HFFc6 (cell line): ENCODE measurements around the gene SCTR. TPM values are rescaled to one million over a fixed set of nuclear protein-coding genes. Genes with fewer than 3 reads are reported as not detected.

ENCODE experiments used
- DNase-seq: peaks from one replicate; pipeline ENCODE4 v3.0.0-alpha.2; 2018
- H3K27ac Mint-ChIP-seq: 2 replicates; pipeline ENCODE4 v1.8.0; 2020; ENCODE audit warnings: mild to moderate bottlenecking, mixed read lengths
- H3K27me3 Mint-ChIP-seq: 2 replicates; pipeline ENCODE4 v1.8.0; 2021; ENCODE audit warnings: mild to moderate bottlenecking, moderate library complexity, mixed read lengths; ENCODE audit not compliant: insufficient read depth
- H3K36me3 Mint-ChIP-seq: 2 replicates; pipeline ENCODE4 v1.8.0; 2021; ENCODE audit warnings: low read depth, mixed read lengths
- H3K4me1 Mint-ChIP-seq: 2 replicates; pipeline ENCODE4 v1.8.0; 2020; ENCODE audit warnings: low read depth, mixed read lengths
- H3K4me3 Mint-ChIP-seq: 2 replicates; pipeline ENCODE4 v1.8.0; 2020; ENCODE audit warnings: mild to moderate bottlenecking, moderate library complexity, mixed read lengths
- H3K9me3 Mint-ChIP-seq: 2 replicates; pipeline ENCODE4 v1.8.0; 2020; ENCODE audit warnings: mild to moderate bottlenecking, mixed read lengths
- total RNA-seq, 6 experiments: library from RNA; stranded (reverse); fragmentation: NEBNext Ultra II Directional; extraction: Animal tissue kit (Norgen Biotek cat#: 25700); gene quantifications; 2 replicates in 1 of 6; 3 replicates in 5 of 6; pipeline ENCODE4 v1.2.3, GENCODE V29; 2021
- TF ChIP-seq, protein P1 (sequence below): fragments of 200-600 bp; sonication (generic); IDR thresholded peaks from 2 replicates; pipeline ENCODE4 v1.5.0; 2021; ENCODE audit warnings: antibody characterized with exemption, mild to moderate bottlenecking

SCTR gene
- total RNA-seq, 6 experiments from 2014 or later = not detected

DNA sequence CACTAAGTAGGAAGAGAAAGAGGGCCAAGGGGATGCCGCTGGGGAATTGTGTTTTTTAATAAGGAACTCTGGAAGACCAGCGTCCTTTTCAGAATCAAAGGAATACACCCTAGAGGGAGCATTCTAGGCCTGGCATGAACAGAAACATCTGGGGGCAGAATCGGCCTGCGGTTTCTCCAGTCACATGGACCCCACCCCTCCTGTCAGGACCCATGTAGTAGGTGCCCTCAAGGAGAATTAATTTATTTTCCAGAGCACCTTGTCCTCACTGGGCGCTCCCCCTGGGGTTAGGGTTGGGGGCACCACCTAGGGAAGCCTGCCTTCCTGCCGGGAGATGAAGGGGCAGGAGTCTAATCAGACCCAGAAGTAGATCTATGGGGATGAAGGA is 48.4 kb downstream of the SCTR start:
- Mint-ChIP-seq H3K4me3 (no peak overlapping the region), H3K27ac (no peak overlapping the region), H3K36me3 (no peaks in the 10 kb centered on the region), H3K9me3 (no peaks in the 10 kb centered on the region), H3K27me3 (peaks cover 20% of the 10 kb centered on the region), H3K4me1 (no peaks in the 10 kb centered on the region)
- TF ChIP-seq, protein P1, sequence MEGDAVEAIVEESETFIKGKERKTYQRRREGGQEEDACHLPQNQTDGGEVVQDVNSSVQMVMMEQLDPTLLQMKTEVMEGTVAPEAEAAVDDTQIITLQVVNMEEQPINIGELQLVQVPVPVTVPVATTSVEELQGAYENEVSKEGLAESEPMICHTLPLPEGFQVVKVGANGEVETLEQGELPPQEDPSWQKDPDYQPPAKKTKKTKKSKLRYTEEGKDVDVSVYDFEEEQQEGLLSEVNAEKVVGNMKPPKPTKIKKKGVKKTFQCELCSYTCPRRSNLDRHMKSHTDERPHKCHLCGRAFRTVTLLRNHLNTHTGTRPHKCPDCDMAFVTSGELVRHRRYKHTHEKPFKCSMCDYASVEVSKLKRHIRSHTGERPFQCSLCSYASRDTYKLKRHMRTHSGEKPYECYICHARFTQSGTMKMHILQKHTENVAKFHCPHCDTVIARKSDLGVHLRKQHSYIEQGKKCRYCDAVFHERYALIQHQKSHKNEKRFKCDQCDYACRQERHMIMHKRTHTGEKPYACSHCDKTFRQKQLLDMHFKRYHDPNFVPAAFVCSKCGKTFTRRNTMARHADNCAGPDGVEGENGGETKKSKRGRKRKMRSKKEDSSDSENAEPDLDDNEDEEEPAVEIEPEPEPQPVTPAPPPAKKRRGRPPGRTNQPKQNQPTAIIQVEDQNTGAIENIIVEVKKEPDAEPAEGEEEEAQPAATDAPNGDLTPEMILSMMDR = no peak
- DNase-seq = no peak

- H3K27ac Mint-ChIP-seq = no peak overlapping the region
These were observed 48.9 kb downstream of the SCTR start for GRCh38 chr2:119475225-119475856.

GRCh38 chr2:119474371-119475224 is 49.7 kb downstream of the SCTR start:
- H3K4me1 Mint-ChIP-seq = no peaks in the 10 kb centered on the region
- H3K9me3 Mint-ChIP-seq = no peaks in the 10 kb centered on the region
- no peaks in the 10 kb centered on the region for H3K36me3 Mint-ChIP-seq
- TF ChIP-seq, protein P1 = no peak
- no peak overlapping the region for H3K27ac Mint-ChIP-seq
- DNase-seq = no peak
- H3K4me3 Mint-ChIP-seq = no peak overlapping the region
- H3K27me3 Mint-ChIP-seq = peaks cover 20% of the 10 kb centered on the region

More at GRCh38 chr2:119475225-119475856, 48.9 kb downstream of the SCTR start:
- peaks cover 20% of the 10 kb centered on the region for H3K27me3 Mint-ChIP-seq
- no peaks in the 10 kb centered on the region for H3K4me1 Mint-ChIP-seq
- DNase-seq = no peak
- H3K9me3 Mint-ChIP-seq = no peaks in the 10 kb centered on the region
- TF ChIP-seq, protein P1 = no peak
- no peaks in the 10 kb centered on the region for H3K36me3 Mint-ChIP-seq
- H3K4me3 Mint-ChIP-seq = no peak overlapping the region

GRCh38 chr2:119473621-119474370 is 50.5 kb downstream of the SCTR start:
- Mint-ChIP-seq H3K9me3 (no peaks in the 10 kb centered on the region), H3K27ac (no peak overlapping the region), H3K4me1 (peaks cover 2% of the 10 kb centered on the region; the same call in 1 of the 2 replicates), H3K4me3 (no peak overlapping the region), H3K27me3 (peaks cover 20% of the 10 kb centered on the region), H3K36me3 (no peaks in the 10 kb centered on the region)
- TF ChIP-seq, protein P1 = no peak
- DNase-seq = no peak

- peaks cover 6% of the 10 kb centered on the region; the same call in 1 of the 2 replicates for H3K4me1 Mint-ChIP-seq
- H3K4me3 Mint-ChIP-seq = no peak overlapping the region
- H3K9me3 Mint-ChIP-seq = no peaks in the 10 kb centered on the region
- no peak overlapping the region for H3K27ac Mint-ChIP-seq
- TF ChIP-seq, protein P1 = no peak
- peaks cover 11% of the 10 kb centered on the region for H3K27me3 Mint-ChIP-seq
- no peak for DNase-seq
- H3K36me3 Mint-ChIP-seq = no peaks in the 10 kb centered on the region
These were observed 51.5 kb downstream of the SCTR start for GRCh38 chr2:119472749-119473148.
